ENCODE results near the gene MED8.

GRCh38 chr1:43421396-43421795, 31.8 kb upstream of the MED8 start:
- no peak for TF ChIP-seq EGR1 (IDR thresholded peaks at IDR 0.05; ENCODE audit: low read depth)
- TF ChIP-seq CTCF (IDR thresholded peaks at IDR 0.05 in 2 of 3, conservative IDR thresholded peaks at IDR 0.05 in 1 of 3; ENCODE audit: borderline replicate concordance in 1 of 3, insufficient read depth in 1 of 3, low read depth in 2 of 3, low read length in 2 of 3): no peak
- no peak for TF ChIP-seq JUND (IDR thresholded peaks at IDR 0.05)

Data from HCT116 (cell line).